ENCODE data around the gene MYZAP. TPM values are rescaled to one million over a fixed set of nuclear protein-coding genes. Genes with fewer than 3 reads are reported as not detected.

MYZAP gene
- total RNA-seq, 1 experiment from 2014 or later, result 1.1 TPM

DNA sequence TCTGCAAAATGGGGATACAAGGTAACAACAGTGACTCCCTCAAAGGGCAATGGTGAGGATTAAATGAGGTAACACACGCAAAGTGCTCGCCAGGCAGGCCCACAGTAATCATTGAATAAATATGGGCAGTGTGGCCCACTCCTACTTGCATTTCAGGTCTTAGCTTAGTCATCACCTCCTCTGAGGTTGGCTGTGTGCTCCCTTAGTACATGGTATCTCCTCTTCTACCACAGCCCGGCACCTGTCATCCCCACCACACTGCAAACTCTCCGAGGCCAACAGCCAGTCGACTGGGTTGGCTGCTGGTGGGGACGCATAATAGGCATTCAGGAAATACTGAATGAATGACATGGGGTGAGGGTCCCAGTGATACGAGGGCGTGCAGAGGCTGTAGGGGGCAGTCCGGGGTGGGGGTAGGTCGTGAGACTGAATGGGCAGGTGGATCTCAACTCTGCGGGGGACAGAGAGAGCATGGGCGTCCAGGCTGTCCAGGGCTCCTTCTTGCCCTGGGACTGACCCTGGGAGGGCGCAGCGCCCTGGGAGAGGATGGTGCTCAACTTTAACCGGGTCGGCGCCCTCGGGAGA is 375 bp upstream of the MYZAP start:
- H3K4me3 ChIP-seq (ENCODE audit: low read depth in 2 of 2, low read length in 2 of 2), result peak overlapping the region; percentile 11 to 29; a peak in 3 of 4 replicates
- DNase-seq (ENCODE audit: low read depth, low spot score), result no peak
- peaks cover 22% of the 10 kb centered on the region for H3K27me3 ChIP-seq (ENCODE audit: control insufficient read depth, insufficient read depth, low read length)
- no peak for ATAC-seq
- intact Hi-C loops (cut with micrococcal nuclease; ENCODE audit: unreplicated experiment) (no loop called here), in situ Hi-C loops (cut with HindIII; ENCODE audit: low pct_unique_long_range_greater_than_20kb, low sequenced_read_pairs) (no loop called here)
- no peak overlapping the region for H3K27ac ChIP-seq (ENCODE audit: low read length)
- TF ChIP-seq POLR2AphosphoS5 (IDR thresholded peaks at IDR 0.05; ENCODE audit: low read depth, low read length) (no peak), TCF7L2 (IDR thresholded peaks at IDR 0.05; ENCODE audit: low read depth, low read length) (no peak), SIN3A (IDR thresholded peaks at IDR 0.05; ENCODE audit: borderline replicate concordance, insufficient read depth, low read depth, low read length) (no peak)
- TF ChIP-seq, protein P1, sequence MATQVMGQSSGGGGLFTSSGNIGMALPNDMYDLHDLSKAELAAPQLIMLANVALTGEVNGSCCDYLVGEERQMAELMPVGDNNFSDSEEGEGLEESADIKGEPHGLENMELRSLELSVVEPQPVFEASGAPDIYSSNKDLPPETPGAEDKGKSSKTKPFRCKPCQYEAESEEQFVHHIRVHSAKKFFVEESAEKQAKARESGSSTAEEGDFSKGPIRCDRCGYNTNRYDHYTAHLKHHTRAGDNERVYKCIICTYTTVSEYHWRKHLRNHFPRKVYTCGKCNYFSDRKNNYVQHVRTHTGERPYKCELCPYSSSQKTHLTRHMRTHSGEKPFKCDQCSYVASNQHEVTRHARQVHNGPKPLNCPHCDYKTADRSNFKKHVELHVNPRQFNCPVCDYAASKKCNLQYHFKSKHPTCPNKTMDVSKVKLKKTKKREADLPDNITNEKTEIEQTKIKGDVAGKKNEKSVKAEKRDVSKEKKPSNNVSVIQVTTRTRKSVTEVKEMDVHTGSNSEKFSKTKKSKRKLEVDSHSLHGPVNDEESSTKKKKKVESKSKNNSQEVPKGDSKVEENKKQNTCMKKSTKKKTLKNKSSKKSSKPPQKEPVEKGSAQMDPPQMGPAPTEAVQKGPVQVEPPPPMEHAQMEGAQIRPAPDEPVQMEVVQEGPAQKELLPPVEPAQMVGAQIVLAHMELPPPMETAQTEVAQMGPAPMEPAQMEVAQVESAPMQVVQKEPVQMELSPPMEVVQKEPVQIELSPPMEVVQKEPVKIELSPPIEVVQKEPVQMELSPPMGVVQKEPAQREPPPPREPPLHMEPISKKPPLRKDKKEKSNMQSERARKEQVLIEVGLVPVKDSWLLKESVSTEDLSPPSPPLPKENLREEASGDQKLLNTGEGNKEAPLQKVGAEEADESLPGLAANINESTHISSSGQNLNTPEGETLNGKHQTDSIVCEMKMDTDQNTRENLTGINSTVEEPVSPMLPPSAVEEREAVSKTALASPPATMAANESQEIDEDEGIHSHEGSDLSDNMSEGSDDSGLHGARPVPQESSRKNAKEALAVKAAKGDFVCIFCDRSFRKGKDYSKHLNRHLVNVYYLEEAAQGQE (IDR thresholded peaks at IDR 0.05; ENCODE audit: insufficient read depth in 1 of 2, low read depth in 2 of 2, low read length in 1 of 2), result no peak
- TF ChIP-seq, protein P2, sequence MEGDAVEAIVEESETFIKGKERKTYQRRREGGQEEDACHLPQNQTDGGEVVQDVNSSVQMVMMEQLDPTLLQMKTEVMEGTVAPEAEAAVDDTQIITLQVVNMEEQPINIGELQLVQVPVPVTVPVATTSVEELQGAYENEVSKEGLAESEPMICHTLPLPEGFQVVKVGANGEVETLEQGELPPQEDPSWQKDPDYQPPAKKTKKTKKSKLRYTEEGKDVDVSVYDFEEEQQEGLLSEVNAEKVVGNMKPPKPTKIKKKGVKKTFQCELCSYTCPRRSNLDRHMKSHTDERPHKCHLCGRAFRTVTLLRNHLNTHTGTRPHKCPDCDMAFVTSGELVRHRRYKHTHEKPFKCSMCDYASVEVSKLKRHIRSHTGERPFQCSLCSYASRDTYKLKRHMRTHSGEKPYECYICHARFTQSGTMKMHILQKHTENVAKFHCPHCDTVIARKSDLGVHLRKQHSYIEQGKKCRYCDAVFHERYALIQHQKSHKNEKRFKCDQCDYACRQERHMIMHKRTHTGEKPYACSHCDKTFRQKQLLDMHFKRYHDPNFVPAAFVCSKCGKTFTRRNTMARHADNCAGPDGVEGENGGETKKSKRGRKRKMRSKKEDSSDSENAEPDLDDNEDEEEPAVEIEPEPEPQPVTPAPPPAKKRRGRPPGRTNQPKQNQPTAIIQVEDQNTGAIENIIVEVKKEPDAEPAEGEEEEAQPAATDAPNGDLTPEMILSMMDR (IDR thresholded peaks at IDR 0.05), result no peak
- H3K4me1 ChIP-seq (ENCODE audit: control insufficient read depth, insufficient read depth, low read length), result no peaks in the 10 kb centered on the region
- no peaks in the 10 kb centered on the region for H3K9me3 ChIP-seq (ENCODE audit: control insufficient read depth, insufficient read depth, low read depth, low read length)
- BruUV-seq (replicated peaks), result no TSS peak
- ChIA-PET CTCF (no interaction called here), POLR2A (interaction anchor here (0.7 kb wide), 1 partner anchor 1393 kb away, joined by 6 read pairs; no protein-coding TSS in a partner anchor)
- H3K36me3 ChIP-seq (ENCODE audit: control insufficient read depth, insufficient read depth, low read length), result peaks cover 2% of the 10 kb centered on the region; the same call in 1 of the 2 replicates

DNA sequence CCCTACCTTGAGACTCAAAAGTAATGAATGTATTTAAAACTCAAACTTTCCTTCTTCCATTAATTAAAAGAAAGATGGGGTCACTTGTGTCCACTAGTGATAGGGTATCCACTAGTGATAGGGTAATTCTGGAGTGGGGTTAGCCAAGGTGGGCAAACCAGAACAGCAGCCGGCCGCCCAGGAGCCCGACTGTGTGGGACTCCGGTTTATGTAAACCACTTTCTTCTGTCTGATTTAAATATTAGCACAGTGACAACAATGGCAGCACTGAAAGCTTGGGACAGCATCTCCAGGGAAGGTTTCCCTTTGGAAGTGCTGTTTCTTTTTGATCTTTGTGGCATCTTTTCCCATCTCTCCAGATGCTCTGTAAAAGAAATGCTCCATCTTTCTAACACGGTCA is 722 bp downstream of the MYZAP start:
- POLR2A ChIA-PET, result no interaction called here
- peak; percentile 7; the same call in 1 of the 2 replicates for ATAC-seq
- no TSS peak for BruUV-seq (replicated peaks)
- intact Hi-C loops (cut with micrococcal nuclease; ENCODE audit: unreplicated experiment) (no loop called here), in situ Hi-C loops (cut with HindIII; ENCODE audit: low pct_unique_long_range_greater_than_20kb, low sequenced_read_pairs) (no loop called here)
- H3K4me3 ChIP-seq (ENCODE audit: low read depth in 2 of 2, low read length in 2 of 2), result peak overlapping the region in 1 of 2 experiments; percentile 34; a peak in 3 of 4 replicates
- CTCF ChIA-PET, result no interaction called here
- peaks cover 22% of the 10 kb centered on the region for H3K27me3 ChIP-seq (ENCODE audit: control insufficient read depth, insufficient read depth, low read length)
- H3K9me3 ChIP-seq (ENCODE audit: control insufficient read depth, insufficient read depth, low read depth, low read length), result no peaks in the 10 kb centered on the region
- H3K36me3 ChIP-seq (ENCODE audit: control insufficient read depth, insufficient read depth, low read length), result peaks cover 2% of the 10 kb centered on the region; the same call in 1 of the 2 replicates
- no peaks in the 10 kb centered on the region for H3K4me1 ChIP-seq (ENCODE audit: control insufficient read depth, insufficient read depth, low read length)
- DNase-seq (ENCODE audit: low read depth, low spot score), result no peak
- H3K27ac ChIP-seq (ENCODE audit: low read length), result no peak overlapping the region
- TF ChIP-seq SIN3A (IDR thresholded peaks at IDR 0.05; ENCODE audit: borderline replicate concordance, insufficient read depth, low read depth, low read length) (no peak), TCF7L2 (IDR thresholded peaks at IDR 0.05; ENCODE audit: low read depth, low read length) (no peak)

DNA sequence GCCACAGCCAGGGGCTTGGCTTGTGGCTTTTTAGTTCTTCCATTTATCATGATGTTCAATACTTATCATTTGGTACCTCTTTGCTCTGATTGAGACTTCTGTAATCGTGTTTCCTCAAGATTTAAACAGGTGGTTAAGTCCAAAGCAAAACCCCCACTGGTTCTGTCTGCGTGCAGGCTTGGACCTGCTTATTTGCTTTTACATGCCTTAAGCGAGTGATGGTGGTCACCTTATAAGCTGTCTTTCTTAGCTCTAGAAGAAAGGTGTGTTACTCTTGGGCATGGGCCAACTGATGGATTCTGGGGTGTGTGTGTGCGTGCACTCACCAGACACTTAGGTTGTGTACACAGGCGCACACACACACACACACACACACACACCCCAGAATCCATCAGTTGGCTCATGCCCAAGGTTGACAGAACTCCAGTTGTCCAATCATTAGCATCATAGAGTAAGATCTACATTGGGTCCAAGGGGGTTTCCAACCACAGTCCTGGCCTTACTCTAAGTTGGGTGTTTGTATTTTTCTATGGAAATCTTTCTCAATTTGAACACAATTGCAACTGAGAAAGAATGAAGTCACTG is 1.2 kb downstream of the MYZAP start:
- TF ChIP-seq TCF7L2 (IDR thresholded peaks at IDR 0.05; ENCODE audit: low read depth, low read length) (no peak), SIN3A (IDR thresholded peaks at IDR 0.05; ENCODE audit: borderline replicate concordance, insufficient read depth, low read depth, low read length) (no peak), POLR2AphosphoS5 (IDR thresholded peaks at IDR 0.05; ENCODE audit: low read depth, low read length) (no peak)
- TF ChIP-seq, protein P1 (IDR thresholded peaks at IDR 0.05; ENCODE audit: insufficient read depth in 1 of 2, low read depth in 2 of 2, low read length in 1 of 2), result no peak
- TF ChIP-seq, protein P2 (IDR thresholded peaks at IDR 0.05), result no peak
- Histone ChIP-seq H3K27me3 (ENCODE audit: control insufficient read depth, insufficient read depth, low read length) (peaks cover 22% of the 10 kb centered on the region), H3K27ac (ENCODE audit: low read length) (no peak overlapping the region), H3K4me3 (ENCODE audit: low read depth in 2 of 2, low read length in 2 of 2) (no peak overlapping the region), H3K4me1 (ENCODE audit: control insufficient read depth, insufficient read depth, low read length) (no peaks in the 10 kb centered on the region), H3K9me3 (ENCODE audit: control insufficient read depth, insufficient read depth, low read depth, low read length) (no peaks in the 10 kb centered on the region), H3K36me3 (ENCODE audit: control insufficient read depth, insufficient read depth, low read length) (peaks cover 2% of the 10 kb centered on the region; the same call in 1 of the 2 replicates)
- BruUV-seq (replicated peaks), result no TSS peak
- DNase-seq (ENCODE audit: low read depth, low spot score) (no peak), ATAC-seq (no peak)
- ChIA-PET CTCF (no interaction called here), POLR2A (no interaction called here)
- intact Hi-C loops (cut with micrococcal nuclease; ENCODE audit: unreplicated experiment) (no loop called here), in situ Hi-C loops (cut with HindIII; ENCODE audit: low pct_unique_long_range_greater_than_20kb, low sequenced_read_pairs) (no loop called here)
